C4-2B (cell line): Measurements from ENCODE around the gene PFN1.

Experiments used
- CTCF ChIP-seq: fragments of 450-650 bp; conservative IDR thresholded peaks from 2 replicates; pipeline ENCODE4 v1.5.1; 2017; ENCODE audit warnings: mild to moderate bottlenecking
- ZFX ChIP-seq: fragments of 450-650 bp; IDR thresholded peaks from 2 replicates; pipeline ENCODE4 v1.6.1; 2017

DNA sequence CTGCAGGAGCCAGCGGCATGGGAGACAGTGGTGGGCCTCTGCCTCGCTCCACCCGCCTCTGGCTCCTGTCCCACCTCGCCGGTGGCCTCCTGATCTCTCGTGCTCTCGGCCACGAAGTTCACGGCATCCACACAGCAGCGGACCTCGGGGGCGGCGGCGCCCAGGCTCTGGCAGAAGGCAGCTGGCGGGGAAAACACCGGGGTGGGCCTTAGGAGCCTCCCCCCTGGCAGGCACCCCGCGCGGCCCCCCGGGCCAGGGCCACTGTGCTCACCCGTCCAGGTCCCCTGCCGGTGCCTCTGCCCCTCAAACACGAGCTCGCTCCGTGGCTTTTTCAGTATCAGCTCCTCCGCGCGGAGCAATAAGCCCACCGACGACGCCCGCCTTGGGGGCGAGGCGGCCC, 49.4 kb downstream of the PFN1 start:
- TF ChIP-seq CTCF (no peak), ZFX (no peak; the same call in 1 of the 2 replicates)
